NB4 (cell line): ENCODE measurements around the gene SLC39A13.

Source experiments
- DNase-seq: peaks from one replicate; pipeline ENCODE4 v3.0.0; 2010; ENCODE audit warnings: low read depth
- H3K4me3 ChIP-seq: one replicate; pipeline ENCODE4 v1.5.1; 2011; ENCODE audit warnings: mild to moderate bottlenecking, low read depth, low read length, moderate library complexity
- MYC ChIP-seq: IDR thresholded peaks from 2 replicates; pipeline ENCODE4 v1.6.1; 2011; ENCODE audit warnings: low read depth, low read length
- TF ChIP-seq, protein P1 (sequence below): IDR thresholded peaks from one replicate; pipeline ENCODE4 v1.5.1; 2012; ENCODE audit warnings: low read depth, low read length

The SLC39A13 gene

GRCh38 chr11:47464483-47464882, 56.1 kb downstream of the SLC39A13 start:
- H3K4me3 ChIP-seq: no peak overlapping the region
- TF ChIP-seq, protein P1, sequence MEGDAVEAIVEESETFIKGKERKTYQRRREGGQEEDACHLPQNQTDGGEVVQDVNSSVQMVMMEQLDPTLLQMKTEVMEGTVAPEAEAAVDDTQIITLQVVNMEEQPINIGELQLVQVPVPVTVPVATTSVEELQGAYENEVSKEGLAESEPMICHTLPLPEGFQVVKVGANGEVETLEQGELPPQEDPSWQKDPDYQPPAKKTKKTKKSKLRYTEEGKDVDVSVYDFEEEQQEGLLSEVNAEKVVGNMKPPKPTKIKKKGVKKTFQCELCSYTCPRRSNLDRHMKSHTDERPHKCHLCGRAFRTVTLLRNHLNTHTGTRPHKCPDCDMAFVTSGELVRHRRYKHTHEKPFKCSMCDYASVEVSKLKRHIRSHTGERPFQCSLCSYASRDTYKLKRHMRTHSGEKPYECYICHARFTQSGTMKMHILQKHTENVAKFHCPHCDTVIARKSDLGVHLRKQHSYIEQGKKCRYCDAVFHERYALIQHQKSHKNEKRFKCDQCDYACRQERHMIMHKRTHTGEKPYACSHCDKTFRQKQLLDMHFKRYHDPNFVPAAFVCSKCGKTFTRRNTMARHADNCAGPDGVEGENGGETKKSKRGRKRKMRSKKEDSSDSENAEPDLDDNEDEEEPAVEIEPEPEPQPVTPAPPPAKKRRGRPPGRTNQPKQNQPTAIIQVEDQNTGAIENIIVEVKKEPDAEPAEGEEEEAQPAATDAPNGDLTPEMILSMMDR: no peak
- peak; percentile 35; the same call in 1 of the 2 replicates for TF ChIP-seq MYC
- DNase-seq: peak; percentile 99
